ENCODE results near the gene FBP1.

The FBP1 gene

DNA sequence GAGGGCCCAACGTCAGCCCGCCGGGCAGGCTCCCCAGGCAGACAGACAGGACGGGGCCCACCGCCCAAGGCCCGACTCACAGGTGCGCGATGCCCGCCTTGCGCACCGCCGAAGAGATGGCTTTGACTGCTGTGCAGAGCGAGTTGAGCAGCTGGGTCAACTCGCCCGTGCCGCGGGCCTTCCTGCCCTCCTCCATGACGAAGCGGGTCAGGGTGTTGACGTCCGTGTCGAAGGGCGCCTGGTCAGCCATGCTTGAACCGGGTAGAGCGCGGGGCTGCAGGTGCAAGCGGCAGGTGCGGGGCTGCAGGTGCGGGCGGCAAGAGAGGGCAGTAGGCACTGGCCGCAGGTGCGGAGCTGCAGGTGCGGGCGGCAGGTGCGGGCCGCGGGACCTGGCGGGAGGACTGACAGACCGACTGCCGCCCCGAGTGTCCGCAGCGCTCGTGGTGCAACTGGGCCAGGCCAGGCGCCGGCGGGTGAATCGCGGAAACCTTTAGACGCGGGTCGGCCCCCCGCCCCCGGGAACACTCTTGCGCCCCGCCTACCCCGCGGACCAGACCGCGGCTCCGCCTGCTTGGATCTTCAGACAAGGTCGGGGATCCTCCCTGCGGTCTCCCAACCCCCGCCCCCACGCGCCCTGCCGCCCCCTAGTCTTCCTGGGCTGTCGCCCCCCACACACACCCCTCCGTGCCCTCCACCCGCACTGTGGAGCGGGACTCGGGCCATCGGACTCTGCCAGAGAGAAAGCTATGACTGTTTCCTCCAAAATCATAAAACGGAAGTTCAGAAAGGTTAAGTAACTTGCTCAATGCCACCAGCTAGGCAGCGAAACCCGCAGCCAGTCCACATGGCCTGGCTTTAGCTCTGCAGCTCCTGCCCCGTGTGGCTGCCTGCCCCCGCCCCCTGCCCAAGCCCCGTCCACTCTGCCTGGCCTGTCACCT lies at the start of gene FBP1:
Gene FBP1, minus strand, starts transcription at position 458 of the 938 bp plus-strand sequence. Its CDS starts 208 bp downstream, at position 250.
- peak; percentile 42 to 51 for DNase-seq

- no peak for DNase-seq
Observed at GRCh38 chr9:94687451-94687850, 48.1 kb upstream of the FBP1 start.

DNA sequence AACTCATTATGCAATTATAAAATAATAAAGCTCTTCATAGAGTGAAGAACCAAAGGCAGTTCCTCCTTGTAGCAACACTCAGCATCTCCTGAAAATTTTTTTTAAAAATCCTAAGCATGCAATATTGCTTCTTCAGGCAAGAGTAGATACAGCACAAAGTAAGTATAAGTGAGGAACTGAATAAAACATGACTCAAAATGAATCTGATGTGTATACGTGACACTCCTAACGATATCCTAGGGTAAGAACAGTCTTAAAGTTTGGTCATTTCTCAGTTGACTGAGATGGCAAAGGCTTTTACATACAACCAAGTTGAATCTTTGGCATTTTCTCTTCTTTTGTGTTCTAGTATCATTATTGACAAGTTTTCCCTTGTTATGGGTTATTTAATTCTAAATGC lies 46.0 kb upstream of the FBP1 start:
- DNase-seq, result no peak

DNA sequence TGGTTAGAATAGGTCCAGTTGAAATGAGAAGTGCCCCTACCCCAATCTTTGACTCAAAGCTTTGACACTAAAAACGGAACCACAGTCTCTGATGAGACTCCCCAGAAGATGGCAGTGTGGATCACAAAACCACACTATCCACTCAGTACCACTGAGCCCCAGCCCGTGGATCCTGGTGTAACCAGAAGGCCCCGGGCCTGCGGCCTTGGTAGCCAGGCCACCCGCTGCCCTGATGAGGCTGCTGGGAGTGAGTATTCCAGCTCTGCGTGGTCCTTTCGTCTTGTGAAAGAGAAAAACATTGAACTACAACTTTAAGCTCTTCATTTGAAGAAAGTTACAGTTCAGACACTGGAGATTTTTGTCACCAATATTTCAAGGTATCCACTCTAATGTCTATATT lies 42.2 kb upstream of the FBP1 start:
- DNase-seq, result peak; percentile 61 to 63

- no peak for DNase-seq
Observed at GRCh38 chr9:94680621-94681020, 41.3 kb upstream of the FBP1 start.

- DNase-seq, result no peak
Observed at GRCh38 chr9:94680020-94680419, 40.7 kb upstream of the FBP1 start.

- DNase-seq, result no peak
Observed at GRCh38 chr9:94679587-94679986, 40.3 kb upstream of the FBP1 start.

DNA sequence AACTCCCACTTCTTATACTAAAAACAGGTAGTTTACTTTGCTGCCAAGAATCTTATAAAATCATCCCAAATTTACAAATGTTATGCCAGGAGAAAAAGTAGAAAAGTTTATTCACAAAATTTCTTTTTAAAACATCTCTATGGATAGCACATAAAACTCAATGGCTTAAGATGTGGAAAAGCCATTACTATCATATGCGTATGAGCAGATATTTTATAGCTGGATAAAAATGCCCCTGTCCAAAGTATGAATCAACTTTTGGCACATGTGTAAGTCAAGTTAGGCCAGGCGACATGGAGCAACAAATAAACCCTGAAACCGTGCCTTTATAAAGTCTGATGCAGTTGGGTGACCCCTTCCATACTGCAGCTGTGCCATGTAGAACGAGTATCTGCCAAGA lies 38.6 kb upstream of the FBP1 start:
- no peak for DNase-seq

DNA sequence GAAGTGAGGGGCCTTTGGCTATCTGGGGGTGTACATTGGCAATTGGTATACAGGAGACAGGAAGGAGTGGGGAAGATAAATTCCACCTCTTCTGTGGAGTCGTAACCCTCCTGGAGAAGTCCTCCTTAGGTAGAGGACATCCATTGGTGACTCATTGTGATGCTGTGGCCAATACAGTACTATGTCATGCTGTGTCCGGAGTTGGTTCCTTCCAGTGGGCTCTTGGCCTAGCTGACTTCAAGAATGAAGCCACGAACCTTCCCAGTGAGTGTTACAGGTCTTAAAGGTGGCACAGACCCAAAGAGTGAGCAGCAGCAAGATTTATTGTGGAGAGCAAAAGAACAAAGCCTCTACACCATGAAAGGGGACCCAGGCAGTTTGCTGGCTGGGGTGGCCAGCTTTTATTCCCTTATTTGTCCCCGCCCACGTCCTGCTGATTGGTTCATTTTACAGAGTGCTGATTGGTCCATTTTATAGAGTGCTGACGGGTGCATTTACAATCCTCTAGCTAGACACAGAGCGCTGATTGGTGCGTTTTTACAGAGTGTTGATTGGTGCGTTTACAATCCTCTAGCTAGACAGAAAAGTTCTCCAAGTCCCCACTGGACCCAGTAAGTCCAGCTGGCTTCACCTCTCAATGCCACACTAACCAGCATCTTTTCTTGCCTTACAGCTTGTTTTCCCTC lies 37.3 kb upstream of the FBP1 start:
- no peak for DNase-seq

- DNase-seq, result no peak
Observed at GRCh38 chr9:94675008-94675881, 35.9 kb upstream of the FBP1 start.

DNA sequence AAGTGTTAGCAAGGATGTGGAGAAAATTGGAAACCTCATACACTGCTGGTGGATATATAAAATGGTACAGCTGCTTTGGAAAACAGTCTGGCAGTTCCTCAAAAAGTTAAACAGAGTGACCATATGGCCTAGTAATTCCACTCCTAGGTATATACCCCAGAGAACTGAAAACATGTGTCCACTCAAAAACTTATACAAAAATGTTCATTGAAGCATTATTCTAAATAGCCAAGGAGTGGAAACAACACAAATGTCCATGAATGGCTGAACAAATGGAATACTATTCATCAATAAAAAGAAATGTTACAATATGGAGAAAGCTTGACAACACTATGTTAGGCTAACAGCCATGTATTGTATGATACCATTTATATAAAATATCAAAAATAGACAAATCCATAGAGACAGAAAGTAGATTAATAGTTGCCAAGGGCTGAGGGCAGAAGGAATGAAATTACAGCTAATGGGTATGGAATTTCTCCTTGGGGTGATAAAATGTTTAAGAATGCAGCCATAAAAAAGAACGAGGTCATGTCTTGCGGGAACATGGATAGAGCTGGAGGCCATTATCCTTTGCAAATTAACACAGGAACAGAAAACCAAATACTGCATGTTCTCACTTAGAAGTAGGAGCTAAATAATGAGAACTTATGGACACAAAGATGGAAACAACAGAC lies 33.6 kb upstream of the FBP1 start:
- DNase-seq, result no peak

DNA sequence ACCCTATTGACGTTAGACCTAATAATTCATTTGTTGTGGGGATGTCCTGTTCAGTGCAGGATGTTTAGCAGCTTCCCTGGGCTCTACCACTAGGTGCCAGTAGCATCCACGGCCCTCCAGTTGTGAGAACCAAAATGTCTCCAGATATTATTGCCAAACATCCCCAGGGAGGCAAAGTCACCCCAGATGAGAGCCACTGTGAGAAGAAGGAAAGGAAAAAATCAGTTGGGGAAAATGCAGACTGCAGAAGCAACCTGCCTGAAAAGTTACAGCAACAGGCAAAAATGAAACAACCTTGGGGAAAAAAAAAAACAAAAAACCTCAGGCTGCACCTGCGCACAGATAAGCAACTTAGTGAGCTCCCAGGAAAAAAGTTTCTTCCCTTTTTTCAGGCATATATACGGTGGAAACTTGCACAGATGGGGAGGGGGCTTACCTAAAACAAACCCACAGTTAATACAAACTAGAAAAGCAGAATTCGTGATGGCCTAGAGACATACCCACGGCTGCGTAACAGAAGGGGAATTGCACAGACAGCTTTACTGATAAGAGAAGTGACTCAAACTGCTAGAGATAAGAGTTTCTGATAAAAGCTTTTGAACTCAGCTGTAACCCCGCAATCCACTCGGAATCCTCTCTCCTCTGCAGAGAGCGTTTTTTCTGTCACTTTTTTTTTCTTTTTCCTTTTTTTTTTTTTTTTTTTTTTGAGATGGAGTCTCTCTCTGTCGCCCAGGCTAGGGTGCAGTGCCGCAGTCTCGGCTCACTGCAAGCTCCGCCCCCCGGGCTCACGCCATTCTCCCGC lies 29.8 kb upstream of the FBP1 start:
- DNase-seq, result peak; percentile 59 to 61

- DNase-seq, result no peak
Observed at GRCh38 chr9:94668418-94668927, 29.2 kb upstream of the FBP1 start.

- no peak for DNase-seq
Observed at GRCh38 chr9:94666364-94667099, 27.2 kb upstream of the FBP1 start.

- no peak for DNase-seq
Observed at GRCh38 chr9:94665613-94666012, 26.3 kb upstream of the FBP1 start.

DNA sequence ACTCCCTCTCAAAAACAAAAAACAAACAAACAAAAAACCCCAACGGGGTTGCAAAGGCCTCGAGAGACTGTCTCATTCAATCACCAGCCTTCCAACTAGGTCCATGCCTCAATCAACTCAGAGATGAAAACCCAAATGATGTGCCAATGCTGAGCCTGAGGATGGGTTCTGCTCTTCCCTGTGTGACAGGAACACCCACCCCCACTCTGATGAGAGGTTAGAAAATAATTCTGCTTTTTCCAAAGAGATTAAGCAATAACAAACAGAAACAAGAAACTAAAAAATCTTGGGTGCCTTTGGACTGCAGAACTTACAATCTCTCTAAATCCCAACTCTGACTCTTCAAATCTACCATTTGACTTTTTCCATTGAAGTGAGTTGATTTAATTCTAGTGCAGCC lies 25.5 kb upstream of the FBP1 start:
- DNase-seq, result no peak

GRCh38 chr9:94663640-94664039 lies 24.3 kb upstream of the FBP1 start:
- no peak for DNase-seq

- DNase-seq, result no peak
Observed at GRCh38 chr9:94663140-94663539, 23.8 kb upstream of the FBP1 start.

DNA sequence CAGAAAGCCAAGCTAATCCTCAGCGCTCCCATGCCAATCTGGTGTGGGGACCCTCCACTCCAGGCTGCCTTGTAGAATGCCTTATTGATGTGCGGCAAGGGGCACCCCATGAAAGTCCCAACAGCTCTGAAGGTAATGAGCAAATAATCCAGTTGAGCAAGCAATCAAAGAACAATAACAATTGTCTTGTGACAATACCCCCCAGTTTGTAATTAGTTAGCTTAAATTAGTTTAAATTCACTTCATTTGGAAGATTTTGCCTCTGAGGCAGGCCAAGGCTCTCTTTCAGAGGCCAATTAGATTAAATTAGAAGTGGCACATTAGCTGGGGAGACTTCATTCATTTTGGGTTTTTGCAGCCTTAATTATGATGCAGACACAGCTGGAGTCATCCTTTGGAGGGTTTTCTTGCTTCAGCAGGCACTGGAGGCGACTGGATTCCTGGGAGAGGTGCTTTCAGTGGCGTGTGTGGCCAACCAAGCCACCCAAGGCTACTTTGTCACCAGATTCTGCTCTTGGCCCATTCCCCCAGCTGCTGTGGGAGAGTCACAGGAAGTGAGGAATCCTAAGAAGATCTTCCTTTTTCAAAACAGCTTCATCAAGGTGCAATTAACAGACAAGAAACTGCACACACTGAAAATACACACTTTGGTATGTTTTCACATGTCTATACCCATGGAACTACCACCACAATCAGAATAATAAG lies 17.9 kb upstream of the FBP1 start:
- no peak for DNase-seq

DNA sequence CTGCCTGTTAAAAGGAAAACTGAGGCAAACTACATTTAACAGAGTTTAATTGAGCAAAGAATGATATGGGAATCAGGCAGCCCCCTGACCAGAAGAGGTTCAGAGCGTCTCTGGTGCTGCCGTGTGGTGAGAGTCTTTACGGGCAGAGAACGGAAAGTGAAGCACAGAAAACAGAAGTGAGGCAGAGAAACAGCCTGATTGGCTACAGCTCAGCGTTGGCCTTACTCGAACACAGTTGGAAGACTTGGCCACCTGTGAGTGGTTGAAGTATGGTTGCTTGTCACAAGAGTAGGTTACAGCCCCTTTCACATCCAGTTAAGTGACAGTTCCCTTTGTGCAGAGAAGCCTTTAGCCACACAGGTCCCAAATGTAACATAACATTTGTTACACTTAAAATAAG lies 16.9 kb upstream of the FBP1 start:
- peak; percentile 16 to 38 for DNase-seq
